ENCODE data around the gene CHD6. TPM values are rescaled to one million over a fixed set of nuclear protein-coding genes. Genes with fewer than 3 reads are reported as not detected.

CHD6 gene
- total and polyA plus RNA-seq, 8 donors, result 27.7 to 68.6 (median 52.4) TPM

DNA sequence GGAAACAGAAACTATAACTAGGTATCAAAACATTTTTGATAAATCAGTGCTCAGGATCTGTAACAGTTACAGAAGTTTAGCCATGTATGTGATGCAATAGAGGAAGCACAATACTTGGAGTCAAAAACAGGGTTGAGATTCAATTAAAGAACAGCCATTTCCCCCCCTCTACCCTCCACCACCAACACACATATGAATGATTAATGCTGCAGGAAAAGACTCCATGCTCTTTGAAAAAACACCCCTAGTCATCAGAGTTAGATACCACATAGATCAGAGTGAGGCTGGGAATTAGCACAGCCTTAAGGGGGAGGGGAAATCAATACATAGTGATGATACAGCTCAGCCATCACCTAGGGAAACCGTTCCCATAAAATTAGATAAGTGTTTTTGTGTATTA is 142.7 kb downstream of the CHD6 start:
- Histone ChIP-seq H3K9me3 (no peaks in the 10 kb centered on the region), H3K4me3 (no peak overlapping the region), H3K36me3 (peaks cover 0 to 15% of the 10 kb centered on the region in 2 donors), H3K27me3 (no peaks in the 10 kb centered on the region), H3K4me1 (peaks cover 4 to 11% of the 10 kb centered on the region in 2 donors), H3K27ac (peak overlapping the region in 1 of 2 donors; percentile 16)
- no peak for TF ChIP-seq CTCF (IDR thresholded peaks at IDR 0.05)
- ATAC-seq (peak; percentile 12), DNase-seq (peak in 1 of 4 donors; percentile 5)
- intact Hi-C loops (cut with DNase I), result no loop called here

DNA sequence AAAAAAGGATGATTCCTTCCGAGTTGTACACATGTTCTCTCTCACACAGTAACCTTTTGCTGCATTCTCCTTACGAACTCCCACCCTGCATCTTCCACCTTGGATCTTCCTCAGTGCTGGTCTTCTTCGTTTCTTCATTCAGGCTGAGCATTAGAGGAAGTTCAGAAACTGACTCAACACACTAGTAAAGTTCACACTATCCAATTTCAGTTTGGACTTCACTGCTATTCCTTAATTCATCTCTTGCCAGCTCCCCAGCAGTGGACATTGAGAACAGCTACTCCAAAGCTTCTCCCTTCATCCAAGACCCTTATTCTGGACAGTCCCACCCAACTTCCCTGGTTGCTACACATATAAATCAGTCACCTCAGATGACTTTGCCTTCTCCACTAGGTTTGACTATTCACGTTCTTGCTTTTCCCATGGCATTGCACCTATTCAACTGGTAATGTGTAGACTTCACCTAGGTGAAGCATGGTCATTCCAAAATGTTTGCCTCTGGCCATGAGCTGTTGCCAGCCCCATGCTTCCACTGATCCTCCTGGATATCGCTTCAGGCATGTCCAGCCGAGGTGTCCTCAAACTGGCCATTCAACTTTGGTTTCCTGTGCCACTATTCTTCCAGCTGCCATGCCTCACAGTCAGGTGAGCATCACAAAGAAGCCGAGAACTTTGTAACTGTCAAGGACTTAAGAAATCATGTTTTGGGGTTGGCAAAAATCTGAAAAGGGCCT is 147.6 kb downstream of the CHD6 start:
- H3K27me3 ChIP-seq, result no peaks in the 10 kb centered on the region
- H3K9me3 ChIP-seq, result no peaks in the 10 kb centered on the region
- H3K36me3 ChIP-seq, result peaks cover 0 to 35% of the 10 kb centered on the region in 2 donors
- H3K4me3 ChIP-seq, result no peak overlapping the region
- intact Hi-C loops (cut with DNase I), result no loop called here
- ATAC-seq (no peak), DNase-seq (no peak)
- peaks cover 0 to under 1% of the 10 kb centered on the region in 2 donors for H3K4me1 ChIP-seq
- no peak overlapping the region for H3K27ac ChIP-seq
- TF ChIP-seq CTCF (IDR thresholded peaks at IDR 0.05), result no peak

DNA sequence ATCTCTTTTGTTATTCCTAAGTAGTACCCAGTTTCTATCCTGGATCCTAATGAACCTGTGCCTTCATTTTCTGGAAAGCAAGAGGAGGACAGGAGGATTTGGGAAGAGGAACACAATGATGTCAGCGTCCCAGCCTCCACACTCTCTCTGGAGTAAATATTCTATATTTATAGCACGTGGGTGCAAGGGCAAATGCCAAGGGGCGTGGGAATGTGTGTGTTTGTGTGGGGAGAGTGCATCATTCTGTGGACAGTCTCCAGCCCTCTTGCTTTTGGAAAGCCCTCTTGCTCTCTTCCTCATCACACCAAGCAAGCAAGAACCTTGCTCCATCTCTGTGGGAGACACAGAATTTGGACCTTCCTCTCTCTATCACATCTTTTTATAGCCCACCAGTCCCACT is 148.3 kb downstream of the CHD6 start:
- no peaks in the 10 kb centered on the region for H3K27me3 ChIP-seq
- ATAC-seq, result no peak
- no peak for DNase-seq
- H3K36me3 ChIP-seq, result peaks cover 0 to 37% of the 10 kb centered on the region in 2 donors
- intact Hi-C loops (cut with DNase I), result no loop called here
- peaks cover 0 to 4% of the 10 kb centered on the region in 2 donors for H3K9me3 ChIP-seq
- H3K27ac ChIP-seq, result no peak overlapping the region
- no peak overlapping the region for H3K4me3 ChIP-seq
- H3K4me1 ChIP-seq, result no peaks in the 10 kb centered on the region
- TF ChIP-seq CTCF (IDR thresholded peaks at IDR 0.05), result no peak

- peaks cover 0 to 37% of the 10 kb centered on the region in 2 donors for H3K36me3 ChIP-seq
- no peak overlapping the region for H3K4me3 ChIP-seq
- ATAC-seq (no peak), DNase-seq (no peak)
- intact Hi-C loops (cut with DNase I), result no loop called here
- H3K4me1 ChIP-seq, result no peaks in the 10 kb centered on the region
- H3K9me3 ChIP-seq, result peaks cover 0 to 4% of the 10 kb centered on the region in 2 donors
- TF ChIP-seq CTCF (IDR thresholded peaks at IDR 0.05), result no peak
- H3K27me3 ChIP-seq, result no peaks in the 10 kb centered on the region
- H3K27ac ChIP-seq, result no peak overlapping the region
These were observed 149.1 kb downstream of the CHD6 start for GRCh38 chr20:41468994-41469600.

DNA sequence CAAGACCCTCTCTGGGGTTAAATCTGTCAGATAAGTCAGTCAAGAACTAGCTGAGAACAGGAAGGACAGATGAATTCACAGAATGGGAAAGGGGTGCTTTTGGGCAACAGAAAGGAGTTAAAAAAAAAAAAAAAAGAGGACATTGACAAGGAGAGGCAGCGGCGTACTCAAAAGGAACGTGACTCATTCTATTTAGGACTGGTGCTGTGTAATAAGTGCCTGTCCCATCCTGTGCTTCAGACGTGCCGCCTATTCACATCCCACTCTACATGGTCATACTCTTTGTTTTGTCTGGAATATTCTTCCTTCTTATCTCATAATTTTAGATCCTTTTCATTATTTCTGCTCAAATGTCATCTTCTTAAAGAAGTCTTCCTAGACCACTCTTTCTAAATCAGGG is 150.5 kb downstream of the CHD6 start:
- ATAC-seq, result no peak
- Histone ChIP-seq H3K4me3 (no peak overlapping the region), H3K36me3 (peaks cover 0 to 33% of the 10 kb centered on the region in 2 donors), H3K27me3 (no peaks in the 10 kb centered on the region), H3K9me3 (peaks cover 0 to 4% of the 10 kb centered on the region in 2 donors), H3K27ac (no peak overlapping the region), H3K4me1 (no peaks in the 10 kb centered on the region)
- no peak for DNase-seq
- no peak for TF ChIP-seq CTCF (IDR thresholded peaks at IDR 0.05)
- intact Hi-C loops (cut with DNase I), result no loop called here
